HL-60 (cell line): Measurements from ENCODE around the gene NLGN1.

Source experiments
- CTCF ChIP-seq: IDR thresholded peaks from one replicate; pipeline ENCODE4 v1.5.1; 2011; ENCODE audit warnings: low read length, control low read depth, inconsistent platforms; ENCODE audit not compliant: insufficient read depth
- GABPA ChIP-seq: IDR thresholded peaks from 2 replicates; pipeline ENCODE4 v1.6.1; 2012; ENCODE audit warnings: low read depth
- POLR2AphosphoS5 ChIP-seq: IDR thresholded peaks from 2 replicates; pipeline ENCODE4 v1.6.1; 2012; ENCODE audit warnings: low read depth
- REST ChIP-seq: IDR thresholded peaks from 2 replicates; pipeline ENCODE4 v1.6.1; 2012; ENCODE audit warnings: low read depth; ENCODE audit not compliant: insufficient replicate concordance
- SPI1 ChIP-seq: IDR thresholded peaks from 2 replicates; pipeline ENCODE4 v1.6.1; 2012; ENCODE audit warnings: low read depth, mild to moderate bottlenecking, borderline replicate concordance

- TF ChIP-seq CTCF, result no peak
- TF ChIP-seq GABPA, result no peak
- no peak for TF ChIP-seq SPI1
- TF ChIP-seq POLR2AphosphoS5, result no peak
- no peak for TF ChIP-seq REST
Measured at GRCh38 chr3:174122411-174122810, 724.9 kb downstream of the NLGN1 start.
